Psoas muscle (tissue), 8 donors: ENCODE results near the gene KLC4. TPM values are rescaled to one million over a fixed set of nuclear protein-coding genes. Genes with fewer than 3 reads are reported as not detected.
"Not testable (repeated sequence)": the region's sequence is repeated elsewhere in the genome, so short reads cannot be mapped to it uniquely, and the experiment has no call there.

Experiments
- ATAC-seq, 4 donors: fragments of 200-7000 bp; cut with Tn5 transposase; one replicate each; pipeline ENCODE4 v1.9.1; 2020; ENCODE audit warnings: moderate library complexity in 3 of 4, mild to moderate bottlenecking in 2 of 4
- DNase-seq, 2 donors: peaks; one replicate each; pipeline ENCODE4 v3.0.0-alpha.2; 2020
- H3K27ac ChIP-seq: fragments of 200-600 bp; one replicate; pipeline ENCODE4 v1.8.0; 2022
- H3K27me3 ChIP-seq, 3 donors: fragments of 200-600 bp in 1 of 3; one replicate each; pipeline versions ENCODE4 v1.6.1 to v1.8.0; 2013 to 2022; ENCODE audit warnings: low read length in 2 of 3, mild to moderate bottlenecking in 2 of 3, moderate library complexity in 1 of 3; ENCODE audit not compliant: insufficient read depth in 3 of 3
- H3K36me3 ChIP-seq, 2 donors: fragments of 200-600 bp in 1 of 2; one replicate each; pipeline versions ENCODE4 v1.6.1 to v1.8.0; 2013 to 2022; ENCODE audit warnings: low read depth in 1 of 2, mild to moderate bottlenecking in 1 of 2, moderate library complexity in 1 of 2; ENCODE audit not compliant: insufficient read depth in 1 of 2
- H3K4me1 ChIP-seq: fragments of 200-600 bp; one replicate; pipeline ENCODE4 v1.8.0; 2022
- H3K4me3 ChIP-seq: fragments of 200-600 bp; one replicate; pipeline ENCODE4 v1.8.0; 2022; ENCODE audit warnings: mild to moderate bottlenecking
- H3K9me3 ChIP-seq: fragments of 200-600 bp; one replicate; pipeline ENCODE4 v1.8.0; 2022
- CTCF ChIP-seq: fragments of 200-600 bp; IDR thresholded peaks from one replicate; pipeline ENCODE4 v1.8.0; 2022; ENCODE audit warnings: antibody characterized with exemption
- WGBS, 3 donors: extraction: QIAGEN DNeasy Blood & Tissue Kit; methylation state at CpG; one replicate each; pipeline versions ENCODE4 v1.1.6 to v1.1.7; 2013; 5-methylcytosine and 5-hydroxymethylcytosine counted together
- intact Hi-C, 2 donors: fragments of 100-400 bp; cut with DNase I; formaldehyde crosslinking; loops; one replicate each; pipeline versions ENCODE4 v1.11.0 to v1.14.2; 2022
- polyA plus RNA-seq, 3 donors: library from polyadenylated mRNA; stranded (reverse); fragments of 200-250 nt; gene quantifications; one replicate each; pipeline ENCODE4 v1.2.3, GENCODE V29; 2013
- total RNA-seq, 4 donors: library from RNA; stranded (reverse); fragmentation: NEBNext Ultra II Directional in 2 of 4; extraction: Animal tissue kit (Norgen Biotek cat#: 25700) in 2 of 4; gene quantifications; one replicate each; pipeline versions ENCODE4 v1.2.1 to v1.2.4, GENCODE V29; 2021 to 2023
- donor health status: healthy with polysubstance abuse.
- donor health status: DM: no; HTN: no; CAD: no; lungs with moderate emphysema.
- donor health status: Bipolar disorder and iron deficiency.
- donor health status: healthy.
- donor health status: DM: yes; HTN: yes; CAD: no.
- donor health status: DM: no; HTN: no; CAD: no.
- donor health status: DM: no; HTN: no; CAD: no.
- donor health status: DM: yes; HTN: yes; CAD: no.

Gene KLC4
- total and polyA plus RNA-seq, 7 donors, result 12.2 to 20.9 (median 14.9) TPM

DNA sequence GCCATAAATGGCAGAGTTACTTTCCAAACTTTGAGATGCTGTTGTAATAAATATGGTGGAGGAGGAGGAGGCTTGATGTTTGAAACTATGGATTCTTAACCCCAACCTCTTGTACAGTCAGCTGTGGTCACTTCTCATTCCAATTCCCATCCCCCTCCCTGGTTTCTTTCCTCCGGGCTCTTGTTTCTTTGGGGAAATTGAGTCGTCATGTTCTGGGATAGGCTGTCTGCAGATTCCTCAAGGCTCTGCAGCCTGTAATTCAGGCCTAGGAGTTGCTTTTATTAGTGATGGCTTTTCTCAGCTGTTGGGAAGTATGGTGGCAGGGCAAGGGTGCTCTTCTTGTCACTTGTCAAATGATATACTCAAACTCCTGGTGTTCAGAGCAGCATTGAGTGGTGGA lies 19.3 kb downstream of the KLC4 start:
- intact Hi-C loops, result no loop called here
- no peak overlapping the region for H3K4me3 ChIP-seq
- H3K27me3 ChIP-seq, result peaks cover 0 to 20% (median 12%) of the 10 kb centered on the region in 3 donors
- H3K36me3 ChIP-seq, result peaks cover 0 to 13% of the 10 kb centered on the region in 2 donors
- ATAC-seq (no peak), DNase-seq (no peak)
- no peak for TF ChIP-seq CTCF
- WGBS, 3 donors, result 85 to 90% (median 87%) methylated on average over 2 of the region's 2 CpGs
- no peak overlapping the region for H3K27ac ChIP-seq
- H3K9me3 ChIP-seq, result no peaks in the 10 kb centered on the region
- H3K4me1 ChIP-seq, result peaks cover 5% of the 10 kb centered on the region

DNA sequence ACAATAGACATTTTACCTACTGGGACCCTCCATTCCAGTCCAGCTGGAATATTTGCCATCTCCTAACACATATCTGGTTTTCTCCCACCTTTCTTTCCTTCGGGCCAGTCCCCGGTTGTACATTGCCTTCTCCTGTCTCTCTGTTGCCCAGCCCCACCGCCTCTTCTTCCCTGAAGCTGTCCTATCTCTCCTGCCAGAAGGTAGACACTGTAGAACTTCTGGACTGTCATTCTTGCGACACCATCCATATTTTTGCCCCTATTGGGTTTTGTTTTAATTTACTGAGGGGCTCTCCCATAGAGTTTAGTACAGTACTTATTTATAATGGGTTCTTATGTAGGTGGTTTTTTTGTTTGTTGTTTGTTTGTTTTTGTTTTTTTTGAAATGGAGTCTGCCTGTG lies 21.6 kb downstream of the KLC4 start:
- no peak overlapping the region for H3K4me3 ChIP-seq
- H3K36me3 ChIP-seq, result no peaks in the 10 kb centered on the region
- H3K4me1 ChIP-seq, result peaks cover 5% of the 10 kb centered on the region
- intact Hi-C loops, result no loop called here
- ATAC-seq (no peak), DNase-seq (no peak)
- no peak overlapping the region for H3K27ac ChIP-seq
- H3K9me3 ChIP-seq, result no peaks in the 10 kb centered on the region
- peaks cover 0 to 17% (median 12%) of the 10 kb centered on the region in 3 donors for H3K27me3 ChIP-seq
- TF ChIP-seq CTCF, result no peak
- WGBS, 3 donors, result 90 to 96% (median 93%) methylated on average over 4 of the region's 4 CpGs

- H3K4me1 ChIP-seq, H3K27ac ChIP-seq, intact Hi-C loops, H3K4me3 ChIP-seq, DNase-seq, ATAC-seq, H3K9me3 ChIP-seq, H3K36me3 ChIP-seq, H3K27me3 ChIP-seq: not testable (repeated sequence)
- 93 to 98% (median 96%) methylated on average over 9 of the region's 9 CpGs for WGBS, 3 donors
Observed at GRCh38 chr6:43081922-43082321, 22.5 kb downstream of the KLC4 start.

GRCh38 chr6:43082806-43083655 lies 23.6 kb downstream of the KLC4 start:
- intact Hi-C loops, result no loop called here
- Histone ChIP-seq H3K27me3 (no peaks in the 10 kb centered on the region), H3K4me1 (no peaks in the 10 kb centered on the region), H3K36me3 (no peaks in the 10 kb centered on the region), H3K4me3 (no peak overlapping the region), H3K27ac (no peak overlapping the region), H3K9me3 (no peaks in the 10 kb centered on the region)
- 58 to 61% (median 59%) methylated on average over 13 of the region's 13 CpGs for WGBS, 3 donors
- no peak for DNase-seq
- ATAC-seq, result no peak
- no peak for TF ChIP-seq CTCF

DNA sequence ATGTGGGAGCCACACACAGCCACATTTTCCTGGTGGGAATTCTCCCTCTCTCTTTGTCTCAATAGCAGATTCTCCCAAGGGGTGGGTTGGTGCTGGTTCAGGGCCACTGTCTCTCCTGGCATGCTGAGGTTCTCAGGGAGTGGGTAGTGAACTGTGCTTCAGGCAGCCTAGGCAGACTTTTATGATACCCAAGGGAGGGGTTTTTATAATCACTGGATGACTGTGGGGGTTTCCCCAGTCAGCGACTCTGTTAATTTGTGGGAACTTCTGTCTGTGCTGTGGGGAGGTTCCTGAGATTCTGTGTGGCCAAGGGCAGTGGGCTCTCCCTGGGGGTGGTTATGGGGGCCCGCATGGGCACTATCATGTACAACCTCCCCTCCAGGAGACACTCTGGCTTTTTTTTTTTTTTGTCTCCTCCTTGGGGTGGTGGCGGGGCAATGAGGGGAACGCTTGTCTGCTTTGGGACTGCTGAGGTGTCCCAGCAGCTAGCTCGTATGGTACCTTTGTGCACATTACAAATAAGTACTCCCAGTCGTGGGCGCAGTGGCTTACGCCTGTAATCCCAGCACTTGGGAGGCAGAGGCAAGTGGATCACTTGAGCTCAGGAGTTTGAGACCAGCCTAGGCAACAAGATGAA lies 26.7 kb downstream of the KLC4 start:
- Histone ChIP-seq H3K4me1 (no peaks in the 10 kb centered on the region), H3K9me3 (no peaks in the 10 kb centered on the region), H3K27ac (no peak overlapping the region), H3K4me3 (no peak overlapping the region), H3K27me3 (no peaks in the 10 kb centered on the region), H3K36me3 (no peaks in the 10 kb centered on the region)
- ATAC-seq, result no peak
- intact Hi-C loops, result no loop called here
- no peak for TF ChIP-seq CTCF
- WGBS, 3 donors, result 79 to 82% (median 80%) methylated on average over 8 of the region's 8 CpGs
- no peak for DNase-seq
